K562 (cell line): ENCODE results near the gene SULT1C4. TPM values are rescaled to one million over a fixed set of nuclear protein-coding genes. Genes with fewer than 3 reads are reported as not detected.
A peak's percentile ranks its signal among the peaks of the same experiment; 100 is the strongest.

Experiments
- CEBPG ChIP-seq, 3 experiments: fragments of 200-800 bp in 1 of 3; sonication (Bioruptor generic) in 1 of 3; sonication (generic) in 1 of 3; formaldehyde crosslinking in 1 of 3; IDR thresholded peaks in 2 of 3; conservative IDR thresholded peaks in 1 of 3; 2 replicates each; pipeline versions ENCODE4 v1.6.1 to v1.8.0; 2016 to 2022; ENCODE audit warnings: missing compliant biosample characterization in 2 of 3, missing genetic modification characterization in 2 of 3, mild to moderate bottlenecking in 1 of 3, missing genetic modification reagents in 1 of 3
- FOXP4 ChIP-seq: sonication (generic); formaldehyde crosslinking; IDR thresholded peaks from 2 replicates; pipeline ENCODE4 v1.8.0; 2022; ENCODE audit warnings: mild to moderate bottlenecking, missing genetic modification reagents, borderline replicate concordance
- MIER1 ChIP-seq: fragments of 450-650 bp; IDR thresholded peaks from 2 replicates; pipeline ENCODE4 v1.6.1; 2016; ENCODE audit warnings: antibody characterized with exemption, mild to moderate bottlenecking, low read depth
- PREB ChIP-seq: sonication (generic); formaldehyde crosslinking; IDR thresholded peaks from 2 replicates; pipeline ENCODE4 v1.8.1; 2023; ENCODE audit warnings: mild to moderate bottlenecking, missing genetic modification reagents
- PURB ChIP-seq: sonication (generic); formaldehyde crosslinking; IDR thresholded peaks from 2 replicates; pipeline ENCODE4 v1.9.0; 2021; ENCODE audit warnings: low read depth, mild to moderate bottlenecking, missing genetic modification reagents
- RBM34 ChIP-seq: fragments of 200-400 bp; formaldehyde crosslinking; IDR thresholded peaks from 2 replicates; pipeline ENCODE4 v1.6.1; 2018; ENCODE audit warnings: low read length, borderline replicate concordance; ENCODE audit not compliant: insufficient read depth
- REST ChIP-seq, 2 experiments: fragments of 450-650 bp; formaldehyde crosslinking in 1 of 2; IDR thresholded peaks; 2 replicates each; pipeline versions ENCODE4 v1.4.0 to v1.6.1; 2014 to 2020; ENCODE audit warnings: mild to moderate bottlenecking in 2 of 2, borderline replicate concordance in 1 of 2, low read depth in 1 of 2
- SMAD1 ChIP-seq: fragments of 150-350 bp; IDR thresholded peaks from 2 replicates; pipeline ENCODE4 v1.6.1; 2014; ENCODE audit warnings: low read length, low read depth; ENCODE audit not compliant: partially characterized antibody
- ZNF165 ChIP-seq: fragments of 250-450 bp; sonication (Bioruptor Pico); IDR thresholded peaks from 2 replicates; pipeline ENCODE4 v1.4.0; 2020; ENCODE audit warnings: borderline replicate concordance
- ZNF655 ChIP-seq: fragments of 250-450 bp; sonication (Bioruptor Pico); IDR thresholded peaks from 2 replicates; pipeline ENCODE4 v1.5.0; 2021
- polyA plus RNA-seq, 8 experiments: library from polyadenylated mRNA; depleted of rRNA in 4 of 8; stranded (reverse) in 5 of 8; unstranded in 3 of 8; fragments of >200 nt; fragmentation: Nextera tagmentation in 2 of 8; fragmentation: Illumina TruSeq in 1 of 8; extraction: Ambion mirVana in 2 of 8; extraction: Trizol in 1 of 8; gene quantifications; 2 replicates each; pipeline versions ENCODE4 v1.2.1 to v1.2.3, GENCODE V29; 2011 to 2014; ENCODE audit warnings: inconsistent platforms in 1 of 8, missing spikeins in 1 of 8
- total RNA-seq, 7 experiments: library from RNA; depleted of rRNA in 6 of 7; stranded (reverse); fragments of >200 nt in 6 of 7; fragmentation: Illumina TruSeq in 2 of 7; extraction: Trizol in 2 of 7; gene quantifications; 2 replicates each; pipeline versions ENCODE4 v1.2.1 to v1.2.3, GENCODE V29; 2011 to 2021; ENCODE audit warnings: low replicate concordance in 1 of 7

SULT1C4 gene
- total and polyA plus RNA-seq, 9 of the 15 experiments (the other 6 are each of a cell fraction or from before 2014, with no cell fraction given), result 0.04 to 0.14 (median 0.09) TPM; not detected in 5

- TF ChIP-seq PREB (CRISPR knock-in tag) (no peak), ZNF165 (no peak), REST (IDR thresholded peaks at IDR 0.05; ENCODE audit: borderline replicate concordance) (peak; percentile 40; the same call in 1 of the 2 replicates), REST (CRISPR knock-in tag; IDR thresholded peaks at IDR 0.05; ENCODE audit: low read depth) (no peak), FOXP4 (CRISPR knock-in tag) (no peak), ZNF655 (no peak), RBM34 (no peak), MIER1 (no peak), PURB (CRISPR knock-in tag) (no peak), SMAD1 (no peak), CEBPG (CRISPR knock-in tag; IDR thresholded peaks at IDR 0.05) (no peak), CEBPG (tag; conservative IDR thresholded peaks at IDR 0.05 in 1 of 2, IDR thresholded peaks at IDR 0.05 in 1 of 2) (no peak)
Observed at GRCh38 chr2:108417254-108417653, 39.5 kb downstream of the SULT1C4 start (continued).
